GM13977 (cell line): ENCODE results near the gene COL5A3.
"Not testable (repeated sequence)": the region's sequence is repeated elsewhere in the genome, so short reads cannot be mapped to it uniquely, and the experiment has no call there.

ENCODE experiments used
- DNase-seq: peaks from one replicate; pipeline ENCODE4 v3.0.0; 2012; ENCODE audit warnings: low spot score
- CTCF ChIP-seq: IDR thresholded peaks from 2 replicates; pipeline ENCODE4 v1.5.1; 2012; ENCODE audit warnings: mild to moderate bottlenecking, control low read depth; ENCODE audit not compliant: insufficient read depth; ENCODE audit errors: extremely low read depth, missing control alignments
- in situ Hi-C: fragments of 300-500 bp; cut with MboI; formaldehyde crosslinking; loops from one replicate; pipeline ENCODE4 v1.12.0; 2022; ENCODE audit warnings: low sequenced_read_pairs, low pct_unique_long_range_greater_than_20kb, mixed read lengths, inconsistent platforms; ENCODE audit not compliant: unreplicated experiment

COL5A3 gene

GRCh38 chr19:10037809-10038208, 27.5 kb upstream of the COL5A3 start:
- in situ Hi-C loops: no loop called here
- no peak for DNase-seq
- no peak for TF ChIP-seq CTCF

- no peak for DNase-seq
- TF ChIP-seq CTCF: no peak
- in situ Hi-C loops: no loop called here
These were observed 27.1 kb upstream of the COL5A3 start for GRCh38 chr19:10037367-10037766.

DNA sequence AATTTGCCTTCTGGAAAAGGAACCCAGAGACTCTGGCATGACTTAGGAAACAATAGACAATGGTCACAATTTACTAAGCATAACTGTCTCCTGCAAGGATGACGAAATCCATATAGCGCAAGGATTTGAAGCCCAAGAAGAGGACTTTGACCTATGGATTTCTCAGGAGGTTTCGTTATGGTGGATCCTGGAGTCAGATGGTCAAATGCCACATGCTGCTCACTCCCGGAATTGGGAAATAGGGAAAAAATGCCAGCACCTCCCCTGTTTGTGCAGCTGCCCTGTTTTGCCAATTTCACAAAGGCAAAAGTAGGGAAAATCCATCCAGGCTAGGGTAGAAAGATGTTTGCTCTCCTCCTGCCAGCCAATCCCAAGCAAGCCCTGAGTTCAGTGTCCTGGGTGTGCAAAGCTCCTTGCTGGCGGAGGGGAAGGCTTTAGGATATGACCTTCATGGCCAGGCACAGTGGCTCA, 26.3 kb upstream of the COL5A3 start:
- in situ Hi-C loops: no loop called here
- no peak for DNase-seq
- no peak for TF ChIP-seq CTCF

DNA sequence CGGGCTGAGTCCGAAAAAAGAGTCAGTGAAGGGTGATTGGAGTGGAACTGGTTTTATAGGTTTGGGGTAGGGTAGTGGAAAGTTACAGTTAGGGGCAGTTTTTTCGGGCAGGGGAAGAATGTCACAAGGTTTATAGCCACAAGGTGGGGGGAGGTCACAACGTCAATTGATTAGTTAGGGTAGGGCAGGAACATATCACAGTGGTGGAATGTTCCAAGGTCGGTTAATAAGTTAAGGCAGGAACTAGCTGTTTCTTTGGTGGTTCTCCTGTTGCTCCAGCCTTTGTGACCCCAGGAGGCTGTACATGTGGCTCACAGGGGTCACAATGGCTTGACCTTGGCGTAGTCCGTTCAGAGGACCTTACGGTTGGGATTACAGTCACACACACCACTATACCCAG, 23.3 kb upstream of the COL5A3 start:
- in situ Hi-C loops: no loop called here
- no peak for DNase-seq
- no peak for TF ChIP-seq CTCF

GRCh38 chr19:10027158-10027997, 17.1 kb upstream of the COL5A3 start:
- in situ Hi-C loops: loop anchor here (10.0 kb wide), 1 partner anchor 93 kb away; the partner anchor contains the start of gene OLFM2
- DNase-seq: peak; percentile 94
- TF ChIP-seq CTCF: peak; percentile 98

- DNase-seq: no peak
- no peak for TF ChIP-seq CTCF
- in situ Hi-C loops: loop anchor here (10.0 kb wide), 1 partner anchor 92 kb away; the partner anchor contains the start of gene OLFM2
These were observed 16.4 kb upstream of the COL5A3 start for GRCh38 chr19:10026744-10027143.

DNA sequence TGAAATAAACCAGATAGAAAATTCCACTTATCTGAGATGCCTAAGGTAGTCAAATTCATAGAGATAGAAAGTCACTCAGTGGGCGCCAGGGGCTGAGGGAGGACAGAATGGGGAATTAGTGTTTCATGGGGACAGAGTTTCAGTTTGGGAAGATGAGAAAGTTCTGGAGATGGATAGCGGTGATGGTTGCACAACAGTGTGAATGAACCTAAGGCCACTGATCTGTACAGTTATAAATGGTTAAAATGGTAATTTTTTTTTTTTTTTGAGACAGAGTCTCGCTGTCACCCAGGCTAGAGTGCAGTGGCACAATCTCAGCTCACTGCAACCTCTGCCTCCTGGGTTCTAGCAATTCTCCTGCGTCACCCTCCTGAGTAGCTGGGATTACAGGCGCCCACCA, 12.8 kb upstream of the COL5A3 start:
- DNase-seq: not testable (repeated sequence)
- in situ Hi-C loops: loop anchor here (10.0 kb wide), 1 partner anchor 88 kb away; the partner anchor contains the start of gene OLFM2
